Left lung (tissue), 10 donors: ENCODE data around the gene AQP6. TPM values are rescaled to one million over a fixed set of nuclear protein-coding genes. Genes with fewer than 3 reads are reported as not detected.
A peak's percentile ranks its signal among the peaks of the same experiment; 100 is the strongest.
"Not testable (repeated sequence)": the region's sequence is repeated elsewhere in the genome, so short reads cannot be mapped to it uniquely, and the experiment has no call there.

ENCODE experiments used
- ATAC-seq: fragments of 200-7000 bp; cut with Tn5 transposase; one replicate; pipeline ENCODE4 v1.9.1; 2020; ENCODE audit warnings: moderate library complexity
- DNase-seq, 4 donors: peaks; one replicate each; pipeline ENCODE4 v3.0.0-alpha.2; 2013 to 2020
- H3K27ac ChIP-seq, 2 donors: fragments of 200-600 bp; sonication (generic) in 1 of 2; one replicate each; pipeline versions ENCODE4 v1.5.0 to v1.8.0; 2020 to 2021
- H3K27me3 ChIP-seq, 2 donors: fragments of 200-600 bp; sonication (generic) in 1 of 2; one replicate each; pipeline versions ENCODE4 v1.5.0 to v1.8.0; 2020 to 2021
- H3K36me3 ChIP-seq, 2 donors: fragments of 200-600 bp; sonication (generic) in 1 of 2; one replicate each; pipeline versions ENCODE4 v1.5.0 to v1.8.0; 2020 to 2021
- H3K4me1 ChIP-seq, 2 donors: fragments of 200-600 bp; one replicate each; pipeline ENCODE4 v1.8.0; 2021
- H3K4me3 ChIP-seq, 2 donors: fragments of 200-600 bp; sonication (generic) in 1 of 2; one replicate each; pipeline versions ENCODE4 v1.5.0 to v1.8.0; 2020 to 2021; ENCODE audit warnings: mild to moderate bottlenecking in 1 of 2
- H3K9me3 ChIP-seq, 2 donors: fragments of 200-600 bp; sonication (generic) in 1 of 2; one replicate each; pipeline versions ENCODE4 v1.5.0 to v1.8.0; 2020 to 2021
- CTCF ChIP-seq, 2 donors: fragments of 200-600 bp; sonication (generic) in 1 of 2; IDR thresholded peaks; one replicate each; pipeline versions ENCODE4 v1.5.0 to v1.8.0; 2021; ENCODE audit warnings: antibody characterized with exemption in 2 of 2
- intact Hi-C, 2 donors: fragments of 100-400 bp; cut with DNase I; formaldehyde crosslinking; loops; one replicate each; pipeline versions ENCODE4 v1.11.2 to v1.14.2; 2022
- polyA plus RNA-seq, 6 donors: library from polyadenylated mRNA; unstranded; fragments of 120-200 nt; gene quantifications; one replicate each; pipeline ENCODE4 v1.2.1, GENCODE V29; 2013; ENCODE audit not compliant: insufficient read length in 6 of 6
- total RNA-seq, 2 donors: library from RNA; stranded (reverse); fragmentation: NEBNext Ultra II Directional; extraction: Animal tissue kit (Norgen Biotek cat#: 25700); gene quantifications; one replicate each; pipeline ENCODE4 v1.2.1, GENCODE V29; 2021
- donor health status: DM: no; HTN: yes; CAD: no.
- donor health status: DM: no; HTN: no; CAD: no.

Gene AQP6
- total and polyA plus RNA-seq, 8 donors: 0.09 to 0.56 (median 0.31) TPM; not detected in 1

- Histone ChIP-seq H3K36me3 (no peaks in the 10 kb centered on the region), H3K4me3 (no peak overlapping the region), H3K4me1 (peaks cover 5 to 37% of the 10 kb centered on the region in 2 donors), H3K27ac (no peak overlapping the region), H3K27me3 (no peaks in the 10 kb centered on the region), H3K9me3 (no peaks in the 10 kb centered on the region)
- intact Hi-C loops: no loop called here
- ATAC-seq (peak; percentile 5), DNase-seq (no peak)
- no peak for TF ChIP-seq CTCF (IDR thresholded peaks at IDR 0.05)
Measured at GRCh38 chr12:49982246-49983087, 9.7 kb downstream of the AQP6 start.

GRCh38 chr12:49983892-49984291 lies 11.1 kb downstream of the AQP6 start:
- TF ChIP-seq CTCF (IDR thresholded peaks at IDR 0.05): no peak
- intact Hi-C loops: no loop called here
- Histone ChIP-seq H3K9me3 (no peaks in the 10 kb centered on the region), H3K27ac (peak overlapping the region; percentile 5 to 42), H3K27me3 (no peaks in the 10 kb centered on the region), H3K4me3 (no peak overlapping the region), H3K4me1 (peaks cover 5 to 46% of the 10 kb centered on the region in 2 donors), H3K36me3 (no peaks in the 10 kb centered on the region)
- ATAC-seq (peak; percentile 53), DNase-seq (peak in 2 of 4 donors; percentile 72 to 85)

DNA sequence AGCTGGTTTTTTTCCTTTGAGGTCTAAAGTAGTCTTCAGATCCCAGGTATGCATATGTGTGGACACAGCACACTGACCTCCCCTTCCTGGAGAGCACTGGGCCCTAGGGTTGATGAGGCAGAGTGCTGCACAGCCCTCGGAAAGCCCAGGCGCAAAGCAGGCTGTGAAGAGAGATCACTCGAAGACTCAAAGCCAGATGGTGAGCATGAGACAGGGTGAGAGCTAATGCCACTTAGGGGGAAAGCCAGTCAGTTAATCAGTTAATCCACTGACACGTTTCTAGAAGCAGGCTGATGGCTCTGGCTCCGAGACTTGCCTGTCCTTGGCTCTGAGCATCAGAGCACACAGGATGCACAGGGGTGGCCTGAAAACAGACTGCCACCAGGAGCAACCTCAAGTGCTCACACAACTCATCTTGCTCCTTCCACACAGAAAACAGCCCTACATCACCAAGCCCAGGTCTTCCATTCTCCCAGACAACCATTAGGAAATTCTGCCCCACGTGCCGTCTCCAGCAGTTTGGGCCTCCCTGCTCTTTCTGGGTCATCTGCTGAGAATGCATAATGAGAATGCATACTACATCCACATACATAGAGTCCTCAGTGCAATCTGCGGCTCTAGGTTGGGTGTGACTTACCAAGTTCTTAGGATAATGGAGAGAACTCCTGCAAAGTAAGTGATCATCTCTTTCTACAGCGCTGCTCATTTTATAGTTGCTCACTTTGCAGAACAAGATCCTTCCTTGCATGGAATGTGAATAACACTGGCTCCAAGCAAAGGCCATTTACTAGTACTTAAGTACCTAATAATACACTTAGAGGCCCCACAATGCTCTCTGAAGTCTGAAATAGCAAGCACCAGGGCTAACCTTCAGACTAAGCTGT lies 12.0 kb downstream of the AQP6 start:
- intact Hi-C loops: no loop called here
- Histone ChIP-seq H3K4me3 (no peak overlapping the region), H3K4me1 (peaks cover 5 to 47% of the 10 kb centered on the region in 2 donors), H3K27me3 (no peaks in the 10 kb centered on the region), H3K27ac (peak overlapping the region in 1 of 2 donors; percentile 42), H3K9me3 (no peaks in the 10 kb centered on the region), H3K36me3 (no peaks in the 10 kb centered on the region)
- no peak for ATAC-seq
- no peak for DNase-seq
- no peak for TF ChIP-seq CTCF (IDR thresholded peaks at IDR 0.05)

GRCh38 chr12:49985981-49986380 lies 13.2 kb downstream of the AQP6 start:
- DNase-seq: no peak
- Histone ChIP-seq H3K27me3 (no peaks in the 10 kb centered on the region), H3K4me3 (no peak overlapping the region), H3K27ac (no peak overlapping the region), H3K4me1 (peaks cover 11 to 58% of the 10 kb centered on the region in 2 donors), H3K9me3 (no peaks in the 10 kb centered on the region), H3K36me3 (no peaks in the 10 kb centered on the region)
- no peak for TF ChIP-seq CTCF (IDR thresholded peaks at IDR 0.05)
- no peak for ATAC-seq
- intact Hi-C loops: no loop called here

DNA sequence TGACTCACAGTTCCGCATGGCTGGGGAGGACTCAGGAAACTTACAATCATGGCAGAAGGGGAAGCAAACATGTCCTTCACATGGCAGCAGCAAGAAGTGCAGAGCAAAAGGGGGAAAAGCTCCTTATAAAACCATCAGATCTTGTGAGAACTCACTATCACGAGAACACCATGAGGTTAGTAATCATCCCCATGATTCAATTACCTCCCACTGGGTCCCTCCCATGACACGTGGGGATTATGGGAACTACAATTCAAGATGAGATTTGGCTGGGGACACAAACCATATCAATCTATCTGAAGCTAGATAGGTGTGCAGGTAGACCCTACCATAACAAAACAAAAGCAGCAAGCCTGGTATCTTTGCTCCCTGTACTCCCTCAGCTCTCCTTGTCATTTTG lies 13.7 kb downstream of the AQP6 start:
- ATAC-seq, H3K4me3 ChIP-seq, H3K9me3 ChIP-seq, intact Hi-C loops, DNase-seq, H3K27ac ChIP-seq, H3K36me3 ChIP-seq, H3K27me3 ChIP-seq: not testable (repeated sequence)
- H3K4me1 ChIP-seq: peaks cover 11 to 58% of the 10 kb centered on the region in 2 donors
